C4-2B (cell line): ENCODE data around the gene NUFIP1.
"Not testable (repeated sequence)": the region's sequence is repeated elsewhere in the genome, so short reads cannot be mapped to it uniquely, and the experiment has no call there.

ENCODE experiments used
- H3K27ac ChIP-seq: fragments of 450-650 bp; 2 replicates; pipeline ENCODE4 v1.5.1; 2017
- CTCF ChIP-seq: fragments of 450-650 bp; conservative IDR thresholded peaks from 2 replicates; pipeline ENCODE4 v1.5.1; 2017; ENCODE audit warnings: mild to moderate bottlenecking
- ZFX ChIP-seq: fragments of 450-650 bp; IDR thresholded peaks from 2 replicates; pipeline ENCODE4 v1.6.1; 2017

NUFIP1 gene

GRCh38 chr13:44905556-44905955, 83.7 kb downstream of the NUFIP1 start:
- peak overlapping the region; percentile 69 for H3K27ac ChIP-seq
- TF ChIP-seq CTCF (no peak), ZFX (no peak)

GRCh38 chr13:44904967-44905366, 84.3 kb downstream of the NUFIP1 start:
- TF ChIP-seq ZFX (no peak), CTCF (no peak)
- peak overlapping the region; percentile 69 for H3K27ac ChIP-seq

GRCh38 chr13:44903574-44903985, 85.7 kb downstream of the NUFIP1 start:
- no peak overlapping the region for H3K27ac ChIP-seq
- TF ChIP-seq CTCF: no peak
- no peak for TF ChIP-seq ZFX

- TF ChIP-seq ZFX: no peak
- TF ChIP-seq CTCF: no peak
- H3K27ac ChIP-seq: no peak overlapping the region
Measured at GRCh38 chr13:44902738-44903137, 86.5 kb downstream of the NUFIP1 start.

- no peak overlapping the region for H3K27ac ChIP-seq
- no peak for TF ChIP-seq CTCF
- no peak for TF ChIP-seq ZFX
Measured at GRCh38 chr13:44899967-44900366, 89.3 kb downstream of the NUFIP1 start.

GRCh38 chr13:44898308-44898707, 91.0 kb downstream of the NUFIP1 start:
- not testable (repeated sequence) for H3K27ac ChIP-seq

GRCh38 chr13:44895953-44896335, 93.3 kb downstream of the NUFIP1 start:
- no peak overlapping the region for H3K27ac ChIP-seq
- TF ChIP-seq CTCF (no peak), ZFX (no peak)

GRCh38 chr13:44895264-44895952, 93.9 kb downstream of the NUFIP1 start:
- TF ChIP-seq CTCF: no peak
- no peak for TF ChIP-seq ZFX
- no peak overlapping the region for H3K27ac ChIP-seq
